HUDEP-2 (cell line): ENCODE data around the gene CDH15.
"Not testable (repeated sequence)": the region's sequence is repeated elsewhere in the genome, so short reads cannot be mapped to it uniquely, and the experiment has no call there.

Experiments
- DNase-seq, 76 experiments: peaks; one replicate each; lab custom pipeline; 2025; ENCODE audit not compliant: unreplicated experiment in 76 of 76; lab: John Stamatoyannopoulos, UW

CDH15 gene

GRCh38 chr16:89217388-89218191 is 46.0 kb downstream of the CDH15 start, which contains the start of gene ZNF778:
Gene ZNF778 (plus strand): TSS chr16:89217703. CDS start chr16:89221128, 3,425 bp downstream.
- peak in 71 of 76 experiments; percentile 1 to 78 (median 59) for DNase-seq

GRCh38 chr16:89219365-89219764 is 47.8 kb downstream of the CDH15 start:
- peak in 4 of 76 experiments; percentile 2 to 4 (median 2) for DNase-seq

DNA sequence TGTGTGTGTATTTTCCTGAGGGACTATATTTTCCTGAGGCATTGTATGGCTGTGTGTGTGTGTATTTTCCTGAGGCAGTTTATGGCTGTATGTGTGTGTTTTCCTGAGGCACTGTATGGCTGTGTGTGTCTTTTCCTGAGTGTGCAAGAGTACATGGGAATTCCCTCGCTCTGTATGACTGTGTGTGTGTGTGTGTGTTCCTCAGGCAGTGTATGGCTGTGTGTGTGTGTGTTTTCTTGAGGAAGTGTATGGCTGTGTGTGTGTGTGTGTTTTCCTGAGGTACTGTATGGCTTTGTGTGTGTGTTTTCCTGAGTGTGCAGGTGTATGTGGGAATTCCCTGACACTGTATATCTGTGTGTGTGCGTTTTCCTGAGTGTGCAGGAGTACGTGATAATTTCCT is 50.1 kb downstream of the CDH15 start:
- no peak for DNase-seq

DNA sequence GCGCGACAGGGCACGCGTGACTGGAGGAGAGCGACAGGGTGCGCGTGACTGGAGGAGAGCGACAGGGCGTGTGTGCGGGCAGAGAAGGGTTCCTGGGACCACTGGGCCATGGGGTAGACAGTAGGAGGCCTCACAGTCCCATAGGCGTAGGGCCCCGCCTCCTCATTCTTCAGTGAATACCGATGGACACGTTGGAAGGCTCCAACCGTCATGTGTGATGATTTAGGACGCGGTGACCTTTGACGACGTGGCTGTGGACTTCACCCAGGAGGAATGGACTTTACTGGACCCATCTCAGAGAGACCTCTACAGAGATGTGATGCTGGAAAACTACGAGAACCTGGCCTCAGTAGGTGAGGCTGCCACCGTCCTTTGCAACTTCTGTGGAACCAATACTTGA is 51.4 kb downstream of the CDH15 start:
- DNase-seq, result no peak

DNA sequence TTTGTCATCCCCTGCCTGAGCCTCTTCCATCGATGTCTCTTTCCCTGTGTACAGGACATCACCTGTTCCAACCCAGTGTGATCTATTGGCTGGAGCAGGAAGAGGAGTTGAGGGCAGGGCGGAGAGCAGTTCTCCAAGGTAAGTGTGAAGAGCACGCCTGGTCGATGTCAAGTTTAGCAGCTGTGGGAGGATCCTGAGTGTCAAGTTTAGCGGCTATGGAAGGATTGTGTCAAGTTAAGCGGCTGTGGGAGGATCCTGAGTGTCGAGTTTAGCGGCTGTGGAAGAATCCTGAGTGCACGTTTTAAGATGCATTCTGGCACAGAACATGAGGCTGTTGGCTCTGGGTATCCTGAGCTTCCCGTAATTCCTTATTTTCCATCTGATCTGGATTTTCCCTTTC is 53.1 kb downstream of the CDH15 start:
- DNase-seq, result no peak

GRCh38 chr16:89230255-89230654 is 58.7 kb downstream of the CDH15 start:
- no peak for DNase-seq

DNA sequence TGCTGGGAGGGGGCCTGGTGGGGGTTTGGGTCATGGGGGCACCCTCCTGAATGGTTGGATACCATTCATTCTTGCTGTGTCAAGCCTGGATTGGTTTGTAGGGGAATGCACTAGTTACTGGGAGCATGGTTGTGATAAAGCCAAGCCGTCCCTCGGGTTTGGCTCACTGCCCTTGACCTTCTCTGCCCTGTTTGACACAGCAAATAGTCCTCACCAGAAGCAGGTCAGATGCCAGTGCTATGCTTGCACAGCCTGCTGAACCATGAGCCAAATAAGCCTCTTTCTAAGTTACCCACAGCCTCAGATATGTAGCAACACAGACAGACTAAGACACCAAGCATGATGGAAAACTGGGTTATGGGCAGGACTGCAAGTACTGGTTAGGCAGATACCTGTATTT is 60.6 kb downstream of the CDH15 start:
- DNase-seq, result no peak

GRCh38 chr16:89233678-89234490 is 62.3 kb downstream of the CDH15 start:
- no peak for DNase-seq

- no peak for DNase-seq
Measured at GRCh38 chr16:89237733-89238132, 66.2 kb downstream of the CDH15 start.

DNA sequence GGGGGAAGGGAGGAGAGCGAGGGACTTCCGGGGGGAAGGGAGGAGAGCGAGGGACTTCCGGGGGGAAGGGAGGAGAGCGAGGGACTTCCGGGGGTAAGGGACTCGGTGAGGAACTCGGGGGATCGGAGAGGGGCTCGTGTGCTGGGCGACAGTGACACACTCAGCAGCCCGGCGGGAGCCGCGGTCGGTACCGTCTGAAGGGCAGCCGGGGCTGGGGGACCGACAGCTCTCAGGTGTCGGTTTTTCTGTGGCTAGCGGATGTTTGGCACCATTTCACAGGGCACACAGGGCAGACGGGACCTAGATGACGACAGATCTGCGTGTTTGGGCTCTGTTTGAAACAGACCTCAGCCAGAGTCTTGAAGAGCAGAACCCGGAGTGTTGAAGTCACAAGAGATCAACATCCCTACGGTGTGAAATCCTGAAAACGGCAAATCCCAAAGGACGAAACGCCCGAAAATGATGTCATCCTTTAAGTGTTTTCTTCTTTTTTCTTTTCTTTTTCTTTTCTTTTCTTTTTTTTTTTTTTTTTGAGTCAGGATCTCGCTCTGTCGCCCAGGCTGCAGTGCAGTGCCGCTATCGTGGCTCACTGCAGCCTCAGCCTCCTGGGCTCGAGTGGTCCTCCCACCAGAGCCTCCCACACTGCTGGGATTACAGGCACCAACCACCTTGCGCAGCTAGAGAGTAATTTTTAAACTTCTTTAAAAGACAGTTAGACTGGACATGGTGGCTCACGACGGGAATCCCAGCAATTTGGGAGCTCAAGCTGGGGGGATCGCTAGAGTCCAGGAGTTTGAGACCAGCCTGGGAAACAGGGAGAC is 69.8 kb downstream of the CDH15 start:
- DNase-seq, result peak in 65 of 76 experiments; percentile 15 to 86 (median 67)

- no peak for DNase-seq
Measured at GRCh38 chr16:89242795-89243200, 71.2 kb downstream of the CDH15 start.

DNA sequence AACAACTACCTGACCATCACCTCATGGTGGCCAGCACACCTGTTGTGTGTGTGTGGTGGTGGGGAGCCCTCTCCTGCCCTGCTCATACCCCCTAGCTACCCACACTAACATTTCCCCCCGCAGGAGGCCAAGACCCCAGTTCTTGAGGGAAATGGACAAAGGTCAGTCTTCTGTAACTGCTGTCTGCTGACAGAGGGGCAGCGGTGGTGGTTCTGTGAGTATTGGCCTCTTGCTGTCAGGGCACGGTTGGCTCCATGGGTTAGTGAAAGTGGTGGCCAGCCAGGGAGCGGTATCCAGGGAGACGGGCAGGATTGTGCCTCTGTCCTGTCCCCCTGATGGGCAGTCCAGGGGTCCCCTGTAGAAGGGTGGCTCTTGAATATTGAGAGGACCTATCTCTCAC is 72.1 kb downstream of the CDH15 start:
- no peak for DNase-seq

DNA sequence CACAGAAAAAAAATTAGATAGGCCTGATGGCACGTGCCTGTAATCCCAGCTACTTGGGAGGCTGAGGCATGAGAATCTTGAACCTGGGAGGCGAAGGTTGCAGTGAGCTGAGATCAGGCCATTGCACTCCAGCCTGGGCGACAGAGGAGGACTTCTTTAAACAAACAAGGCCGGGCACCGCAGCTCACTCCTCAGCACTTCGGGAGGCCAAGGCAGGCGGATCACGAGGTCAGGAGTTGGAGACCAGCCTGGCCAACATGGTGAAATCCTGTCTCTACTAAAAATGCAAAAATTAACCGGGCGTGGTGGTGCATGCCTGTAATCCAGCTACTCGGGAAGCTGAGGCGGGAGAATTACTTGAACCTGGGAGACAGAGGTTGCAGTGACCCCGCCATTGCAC is 72.7 kb downstream of the CDH15 start:
- DNase-seq, result not testable (repeated sequence)

DNA sequence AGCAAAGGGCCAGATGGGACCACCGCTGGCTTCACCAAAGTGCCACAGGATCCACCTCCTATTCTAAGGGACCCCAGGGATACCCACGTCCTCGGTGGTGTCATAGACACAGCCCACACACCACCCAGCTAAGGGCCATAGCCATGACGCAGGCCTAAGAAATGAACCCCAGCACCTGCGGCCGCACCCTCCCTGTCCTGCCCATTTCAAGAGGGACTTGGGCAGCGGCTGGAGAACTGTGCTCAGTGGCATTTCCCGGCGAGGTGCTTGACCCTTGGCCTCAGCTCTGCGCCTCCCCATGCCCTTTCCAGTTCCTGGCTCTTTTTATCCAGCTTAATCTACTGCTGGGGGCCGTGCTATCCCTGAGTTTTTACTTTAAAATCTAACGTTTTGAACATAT is 73.2 kb downstream of the CDH15 start:
- DNase-seq, result no peak
